GM12891 (cell line): ENCODE results near the gene CPLANE2.

Experiments
- PAX5 ChIP-seq: IDR thresholded peaks from 2 replicates; pipeline ENCODE4 v1.6.1; 2011; ENCODE audit warnings: low read length, moderate library complexity, mild to moderate bottlenecking; ENCODE audit not compliant: insufficient read depth, severe bottlenecking
- POLR2A ChIP-seq: IDR thresholded peaks from 2 replicates; pipeline ENCODE4 v1.6.1; 2011; ENCODE audit warnings: low read depth, low read length, control low read depth
- POLR2AphosphoS5 ChIP-seq: IDR thresholded peaks from 2 replicates; pipeline ENCODE4 v1.6.1; 2011; ENCODE audit warnings: low read depth, low read length, control low read depth
- POU2F2 ChIP-seq: IDR thresholded peaks from 2 replicates; pipeline ENCODE4 v1.6.1; 2011; ENCODE audit warnings: low read depth, mild to moderate bottlenecking, control low read depth, low read length, moderate library complexity
- SPI1 ChIP-seq: IDR thresholded peaks from 2 replicates; pipeline ENCODE4 v1.6.1; 2011; ENCODE audit warnings: low read depth, low read length, control low read depth
- TAF1 ChIP-seq: IDR thresholded peaks from 2 replicates; pipeline ENCODE4 v1.6.1; 2011; ENCODE audit warnings: low read depth, low read length, control low read depth

DNA sequence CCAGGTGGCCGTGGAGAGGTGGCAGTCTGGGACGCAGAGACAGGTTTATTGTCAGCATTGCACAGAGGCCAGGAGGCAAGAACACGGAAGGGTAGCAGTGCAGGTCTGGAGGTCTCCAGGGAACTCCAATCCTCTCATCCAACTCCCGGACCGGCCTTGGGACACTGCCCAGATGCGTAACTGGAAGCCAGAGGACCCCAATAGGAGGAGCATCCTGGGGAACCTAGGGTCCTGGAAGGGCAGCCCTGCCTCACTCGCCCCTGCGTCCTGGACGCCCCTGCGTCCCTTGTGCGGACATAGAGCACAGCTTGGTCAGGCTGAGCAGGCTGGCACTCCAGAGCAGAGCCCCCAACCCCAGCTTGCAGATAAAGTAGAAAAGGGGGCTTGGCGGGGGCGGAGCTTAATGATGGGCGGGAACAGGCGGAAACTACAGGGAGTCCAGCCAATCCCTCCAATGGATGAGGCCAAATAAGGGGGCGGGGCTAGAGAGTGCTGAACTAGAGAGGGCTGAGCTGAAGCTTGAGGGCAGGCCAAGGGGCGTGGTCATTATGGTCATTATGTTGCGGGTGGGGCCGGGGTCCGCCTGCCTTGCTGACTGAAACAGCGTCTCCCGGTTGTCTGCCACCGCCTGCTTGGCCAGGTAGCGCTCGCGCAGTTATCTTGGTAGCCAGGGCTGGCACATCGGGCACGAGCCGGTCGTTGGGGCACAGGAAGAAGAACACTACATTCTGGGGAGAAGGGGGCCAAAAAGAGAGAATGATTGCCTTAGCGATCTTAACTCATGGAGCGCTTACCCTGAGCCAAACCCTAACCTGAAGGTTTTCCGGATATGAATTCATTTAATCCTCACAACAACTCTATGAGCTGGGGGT is 20.9 kb downstream of the CPLANE2 start:
- TF ChIP-seq TAF1 = no peak
- TF ChIP-seq POLR2AphosphoS5 = no peak
- TF ChIP-seq POLR2A = no peak
- no peak for TF ChIP-seq SPI1
- TF ChIP-seq PAX5 = no peak
- no peak for TF ChIP-seq POU2F2
